H1 (cell line): Measurements from ENCODE around the gene NEO1. TPM values are rescaled to one million over a fixed set of nuclear protein-coding genes. Genes with fewer than 3 reads are reported as not detected.

Experiments
- BCL11A ChIP-seq, 2 experiments: IDR thresholded peaks; one replicate each; pipeline ENCODE4 v1.6.1; 2011; ENCODE audit warnings: low read depth in 2 of 2, low read length in 2 of 2, mild to moderate bottlenecking in 2 of 2
- CHD1 ChIP-seq: IDR thresholded peaks from 2 replicates; pipeline ENCODE4 v1.6.1; 2012; ENCODE audit warnings: low read depth, low read length, improper control_type of control experiment
- MAX ChIP-seq: IDR thresholded peaks from 2 replicates; pipeline ENCODE4 v1.6.1; 2012; ENCODE audit warnings: inconsistent platforms
- polyA plus RNA-seq, 7 experiments: library from polyadenylated mRNA; depleted of rRNA in 3 of 7; stranded (reverse) in 5 of 7; unstranded in 2 of 7; fragments of >200 nt in 5 of 7; fragments of 200-250 nt in 2 of 7; gene quantifications; 1 replicate in 5 of 7; 2 replicates in 1 of 7; 4 replicates in 1 of 7; pipeline versions ENCODE4 v1.2.1 to v1.2.3, GENCODE V29; 2011 to 2013; ENCODE audit warnings: missing spikeins in 2 of 7, mixed read lengths in 2 of 7
- total RNA-seq: library from RNA; stranded (reverse); fragmentation: NEBNext Ultra II Directional; extraction: Animal tissue kit (Norgen Biotek cat#: 25700); gene quantifications from 2 replicates; pipeline ENCODE4 v1.2.1, GENCODE V29; 2021

The NEO1 gene
- total and polyA plus RNA-seq, 2 of the 8 experiments (the other 6 are each of a cell fraction or from before 2014, with no cell fraction given), result 36.0 to 51.0 TPM

- TF ChIP-seq CHD1 (no peak), BCL11A (IDR thresholded peaks at IDR 0.05; ENCODE audit: low read depth in 2 of 2, low read length in 2 of 2) (no peak), MAX (no peak)
These were observed 206.2 kb downstream of the NEO1 start (continued) for GRCh38 chr15:73258271-73259108.
